B cell (primary cell): ENCODE data around the gene PLCE1.

Source experiments
- EZH2 ChIP-seq: IDR thresholded peaks from 2 replicates; pipeline ENCODE4 v1.6.1; 2012; ENCODE audit warnings: borderline replicate concordance, low read depth, mild to moderate bottlenecking, moderate library complexity, low read length; ENCODE audit not compliant: insufficient read depth, poor library complexity, severe bottlenecking
- TF ChIP-seq, protein P1 (sequence below): fragments of 200-600 bp; IDR thresholded peaks from one replicate; pipeline ENCODE4 v1.8.0; 2022; ENCODE audit warnings: antibody characterized with exemption, mild to moderate bottlenecking

DNA sequence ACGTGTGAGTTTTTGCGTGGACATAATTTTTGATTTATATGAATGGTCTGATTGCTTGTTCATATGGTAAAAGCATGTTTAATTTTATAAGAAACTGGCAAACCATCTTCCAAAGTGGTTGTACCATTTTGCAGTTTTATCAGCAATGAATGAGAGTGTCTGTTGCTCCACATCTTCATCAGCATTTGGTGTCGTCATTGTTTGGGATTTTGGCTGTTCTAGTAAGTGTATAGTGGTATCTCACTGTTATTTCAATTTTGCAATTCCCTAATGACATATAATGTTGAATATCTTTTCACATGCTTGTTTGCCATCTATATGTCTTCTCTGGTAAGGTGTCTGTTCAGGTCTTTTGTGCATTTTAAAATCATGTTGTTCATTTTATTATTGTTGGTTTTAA is 13.2 kb upstream of the PLCE1 start:
- TF ChIP-seq, protein P1, sequence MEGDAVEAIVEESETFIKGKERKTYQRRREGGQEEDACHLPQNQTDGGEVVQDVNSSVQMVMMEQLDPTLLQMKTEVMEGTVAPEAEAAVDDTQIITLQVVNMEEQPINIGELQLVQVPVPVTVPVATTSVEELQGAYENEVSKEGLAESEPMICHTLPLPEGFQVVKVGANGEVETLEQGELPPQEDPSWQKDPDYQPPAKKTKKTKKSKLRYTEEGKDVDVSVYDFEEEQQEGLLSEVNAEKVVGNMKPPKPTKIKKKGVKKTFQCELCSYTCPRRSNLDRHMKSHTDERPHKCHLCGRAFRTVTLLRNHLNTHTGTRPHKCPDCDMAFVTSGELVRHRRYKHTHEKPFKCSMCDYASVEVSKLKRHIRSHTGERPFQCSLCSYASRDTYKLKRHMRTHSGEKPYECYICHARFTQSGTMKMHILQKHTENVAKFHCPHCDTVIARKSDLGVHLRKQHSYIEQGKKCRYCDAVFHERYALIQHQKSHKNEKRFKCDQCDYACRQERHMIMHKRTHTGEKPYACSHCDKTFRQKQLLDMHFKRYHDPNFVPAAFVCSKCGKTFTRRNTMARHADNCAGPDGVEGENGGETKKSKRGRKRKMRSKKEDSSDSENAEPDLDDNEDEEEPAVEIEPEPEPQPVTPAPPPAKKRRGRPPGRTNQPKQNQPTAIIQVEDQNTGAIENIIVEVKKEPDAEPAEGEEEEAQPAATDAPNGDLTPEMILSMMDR, result no peak
- no peak for TF ChIP-seq EZH2
